Measurements from ENCODE around the gene TUT4. TPM values are rescaled to one million over a fixed set of nuclear protein-coding genes. Genes with fewer than 3 reads are reported as not detected.
"Not testable (repeated sequence)": the region's sequence is repeated elsewhere in the genome, so short reads cannot be mapped to it uniquely, and the experiment has no call there.

TUT4 gene
- total RNA-seq, 1 experiment from 2014 or later: 67.4 TPM

DNA sequence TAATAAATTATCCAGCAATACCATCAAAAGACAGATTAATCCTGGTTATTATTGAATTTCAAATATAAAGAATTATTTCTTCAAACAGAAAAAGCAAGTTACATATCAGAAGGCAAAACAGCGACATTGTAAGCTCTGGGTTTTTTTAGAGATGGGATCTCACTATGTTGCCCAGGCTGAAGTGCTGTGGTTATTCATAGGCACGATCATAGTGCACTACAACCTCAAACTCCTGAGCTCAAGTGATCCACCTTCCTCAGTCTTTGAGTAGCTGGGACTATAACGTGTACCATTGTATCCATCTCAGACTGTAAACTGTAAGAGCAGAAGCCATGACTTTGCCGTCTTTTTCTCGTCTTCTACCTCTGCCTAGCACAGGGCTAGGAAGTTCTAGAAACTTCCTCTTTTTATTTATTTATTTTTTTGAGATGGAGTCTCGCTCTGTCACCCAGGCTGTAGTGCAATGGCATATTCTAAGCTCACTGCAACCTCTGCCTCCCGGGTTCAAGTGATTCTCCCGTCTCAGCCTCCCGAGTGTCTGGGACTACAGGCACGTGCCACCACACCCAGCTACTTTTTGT, 29.3 kb upstream of the TUT4 start:
- BruUV-seq (replicated peaks): no TSS peak

DNA sequence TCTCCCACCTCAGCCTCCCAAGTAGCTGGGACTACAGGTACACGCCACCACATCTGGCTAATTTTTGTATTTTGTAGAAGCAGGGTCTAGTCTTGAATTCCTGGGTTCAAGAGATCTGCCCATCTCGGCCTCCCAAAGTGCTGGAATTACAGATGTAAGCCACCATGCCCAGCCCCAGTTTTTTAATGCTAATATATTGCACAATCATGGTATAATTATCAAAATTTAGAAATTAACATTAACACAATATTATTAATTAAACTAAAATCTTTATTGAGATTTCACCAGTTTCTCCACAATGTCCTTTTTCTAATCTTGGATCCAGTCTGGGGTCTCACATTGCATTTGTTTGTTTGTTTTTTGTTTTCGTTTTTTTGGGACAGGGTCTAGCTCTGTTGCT, 27.4 kb upstream of the TUT4 start:
- DNase-seq (ENCODE audit: low read depth, low spot score) (no peak), ATAC-seq (no peak)
- in situ Hi-C loops (cut with HindIII; ENCODE audit: low pct_unique_long_range_greater_than_20kb, low sequenced_read_pairs) (no loop called here), intact Hi-C loops (cut with micrococcal nuclease; ENCODE audit: unreplicated experiment) (no loop called here)
- ChIA-PET POLR2A (no interaction called here), CTCF (interaction anchor here (0.6 kb wide), 1 partner anchor 343 kb away, joined by 4 read pairs; no protein-coding TSS in a partner anchor)
- Histone ChIP-seq H3K4me1 (ENCODE audit: control insufficient read depth, insufficient read depth, low read length) (no peaks in the 10 kb centered on the region), H3K4me3 (ENCODE audit: low read depth in 2 of 2, low read length in 2 of 2) (no peak overlapping the region), H3K36me3 (ENCODE audit: control insufficient read depth, insufficient read depth, low read length) (no peaks in the 10 kb centered on the region), H3K27me3 (ENCODE audit: control insufficient read depth, insufficient read depth, low read length) (no peaks in the 10 kb centered on the region), H3K9me3 (ENCODE audit: control insufficient read depth, insufficient read depth, low read depth, low read length) (no peaks in the 10 kb centered on the region), H3K27ac (ENCODE audit: low read length) (no peak overlapping the region)
- BruUV-seq (replicated peaks): no TSS peak
- TF ChIP-seq TCF7L2 (IDR thresholded peaks at IDR 0.05; ENCODE audit: low read depth, low read length): no peak
- TF ChIP-seq, protein P1, sequence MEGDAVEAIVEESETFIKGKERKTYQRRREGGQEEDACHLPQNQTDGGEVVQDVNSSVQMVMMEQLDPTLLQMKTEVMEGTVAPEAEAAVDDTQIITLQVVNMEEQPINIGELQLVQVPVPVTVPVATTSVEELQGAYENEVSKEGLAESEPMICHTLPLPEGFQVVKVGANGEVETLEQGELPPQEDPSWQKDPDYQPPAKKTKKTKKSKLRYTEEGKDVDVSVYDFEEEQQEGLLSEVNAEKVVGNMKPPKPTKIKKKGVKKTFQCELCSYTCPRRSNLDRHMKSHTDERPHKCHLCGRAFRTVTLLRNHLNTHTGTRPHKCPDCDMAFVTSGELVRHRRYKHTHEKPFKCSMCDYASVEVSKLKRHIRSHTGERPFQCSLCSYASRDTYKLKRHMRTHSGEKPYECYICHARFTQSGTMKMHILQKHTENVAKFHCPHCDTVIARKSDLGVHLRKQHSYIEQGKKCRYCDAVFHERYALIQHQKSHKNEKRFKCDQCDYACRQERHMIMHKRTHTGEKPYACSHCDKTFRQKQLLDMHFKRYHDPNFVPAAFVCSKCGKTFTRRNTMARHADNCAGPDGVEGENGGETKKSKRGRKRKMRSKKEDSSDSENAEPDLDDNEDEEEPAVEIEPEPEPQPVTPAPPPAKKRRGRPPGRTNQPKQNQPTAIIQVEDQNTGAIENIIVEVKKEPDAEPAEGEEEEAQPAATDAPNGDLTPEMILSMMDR (IDR thresholded peaks at IDR 0.05): no peak

More for the DNA sequence above, 29.3 kb upstream of the TUT4 start:
- ChIA-PET CTCF (no interaction called here), POLR2A (no interaction called here)
- ATAC-seq (no peak), DNase-seq (ENCODE audit: low read depth, low spot score) (no peak)
- Histone ChIP-seq H3K27ac (ENCODE audit: low read length) (no peak overlapping the region), H3K36me3 (ENCODE audit: control insufficient read depth, insufficient read depth, low read length) (no peaks in the 10 kb centered on the region), H3K27me3 (ENCODE audit: control insufficient read depth, insufficient read depth, low read length) (no peaks in the 10 kb centered on the region), H3K4me1 (ENCODE audit: control insufficient read depth, insufficient read depth, low read length) (no peaks in the 10 kb centered on the region), H3K4me3 (ENCODE audit: low read depth in 2 of 2, low read length in 2 of 2) (no peak overlapping the region), H3K9me3 (ENCODE audit: control insufficient read depth, insufficient read depth, low read depth, low read length) (no peaks in the 10 kb centered on the region)
- no peak for TF ChIP-seq POLR2AphosphoS5 (IDR thresholded peaks at IDR 0.05; ENCODE audit: low read depth, low read length)
- intact Hi-C loops (cut with micrococcal nuclease; ENCODE audit: unreplicated experiment): no loop called here
- in situ Hi-C loops (cut with HindIII; ENCODE audit: low pct_unique_long_range_greater_than_20kb, low sequenced_read_pairs): no loop called here

DNA sequence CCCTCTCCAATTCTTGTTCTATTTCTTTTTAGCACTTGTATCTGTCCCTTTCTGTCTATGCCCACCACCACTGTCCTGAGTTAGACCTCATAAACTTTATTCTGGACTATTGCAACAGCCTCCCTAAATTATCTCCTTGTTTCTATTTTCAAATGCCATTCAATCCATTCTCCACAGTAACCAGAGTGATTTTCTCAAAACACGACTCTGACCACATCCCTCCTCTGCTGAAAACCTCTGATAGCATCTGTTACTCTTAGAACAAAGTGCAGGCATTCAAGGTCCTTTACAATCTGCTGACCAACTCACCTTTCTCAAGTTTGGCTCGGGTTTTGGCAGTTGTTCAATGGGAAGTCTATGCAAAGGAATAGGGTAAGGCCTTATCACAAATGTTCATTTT, 26.5 kb upstream of the TUT4 start:
- Histone ChIP-seq H3K4me3 (ENCODE audit: low read depth in 2 of 2, low read length in 2 of 2) (no peak overlapping the region), H3K27ac (ENCODE audit: low read length) (no peak overlapping the region), H3K27me3 (ENCODE audit: control insufficient read depth, insufficient read depth, low read length) (no peaks in the 10 kb centered on the region), H3K36me3 (ENCODE audit: control insufficient read depth, insufficient read depth, low read length) (no peaks in the 10 kb centered on the region), H3K4me1 (ENCODE audit: control insufficient read depth, insufficient read depth, low read length) (no peaks in the 10 kb centered on the region), H3K9me3 (ENCODE audit: control insufficient read depth, insufficient read depth, low read depth, low read length) (no peaks in the 10 kb centered on the region)
- POLR2A ChIA-PET: no interaction called here
- ATAC-seq (no peak), DNase-seq (ENCODE audit: low read depth, low spot score) (no peak)
- no TSS peak for BruUV-seq (replicated peaks)
- CTCF ChIA-PET: no interaction called here
- intact Hi-C loops (cut with micrococcal nuclease; ENCODE audit: unreplicated experiment): loop anchor here (10.0 kb wide), 1 partner anchor 85 kb away; no protein-coding TSS in a partner anchor
- in situ Hi-C loops (cut with HindIII; ENCODE audit: low pct_unique_long_range_greater_than_20kb, low sequenced_read_pairs): no loop called here
- TF ChIP-seq, protein P1 (IDR thresholded peaks at IDR 0.05): no peak
- TF ChIP-seq REST (IDR thresholded peaks at IDR 0.05; ENCODE audit: insufficient read depth in 1 of 2, low read depth in 2 of 2, low read length in 1 of 2) (no peak), SIN3A (IDR thresholded peaks at IDR 0.05; ENCODE audit: borderline replicate concordance, insufficient read depth, low read depth, low read length) (no peak), POLR2AphosphoS5 (IDR thresholded peaks at IDR 0.05; ENCODE audit: low read depth, low read length) (no peak)

DNA sequence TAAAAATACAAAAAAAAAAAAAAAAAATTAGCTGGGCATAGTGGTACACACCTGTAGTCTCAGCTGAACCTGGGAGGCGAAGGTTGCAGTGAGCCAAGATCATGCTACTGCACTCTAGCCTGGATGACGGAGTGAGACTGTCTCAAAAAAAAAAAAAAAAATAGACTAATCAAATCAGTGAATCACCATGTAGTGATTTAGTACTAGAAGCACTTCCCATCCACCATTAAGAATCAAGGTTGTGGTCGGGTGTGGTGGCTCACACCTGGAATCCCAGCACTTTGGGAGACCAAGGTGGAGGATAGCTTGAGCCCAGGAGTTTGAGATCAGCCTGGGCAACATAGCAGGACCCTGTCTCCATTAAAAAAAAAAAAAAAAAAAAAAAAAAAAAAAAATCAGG, 25.2 kb upstream of the TUT4 start:
- H3K27ac ChIP-seq (ENCODE audit: low read length); H3K4me3 ChIP-seq (ENCODE audit: low read depth in 2 of 2, low read length in 2 of 2); CTCF ChIA-PET; POLR2A ChIA-PET; H3K9me3 ChIP-seq (ENCODE audit: control insufficient read depth, insufficient read depth, low read depth, low read length); H3K27me3 ChIP-seq (ENCODE audit: control insufficient read depth, insufficient read depth, low read length); DNase-seq (ENCODE audit: low read depth, low spot score); BruUV-seq (replicated peaks); ATAC-seq; H3K4me1 ChIP-seq (ENCODE audit: control insufficient read depth, insufficient read depth, low read length); in situ Hi-C loops (cut with HindIII; ENCODE audit: low pct_unique_long_range_greater_than_20kb, low sequenced_read_pairs); H3K36me3 ChIP-seq (ENCODE audit: control insufficient read depth, insufficient read depth, low read length): not testable (repeated sequence)
- intact Hi-C loops (cut with micrococcal nuclease; ENCODE audit: unreplicated experiment): loop anchor here (10.0 kb wide), 1 partner anchor 87 kb away; no protein-coding TSS in a partner anchor

All from Panc1 (cell line).